Measurements from ENCODE around the gene AGBL3.

- no peak for TF ChIP-seq REST (IDR thresholded peaks at IDR 0.05; ENCODE audit: unreplicated experiment)
- no peak for TF ChIP-seq POLR2AphosphoS5 (IDR thresholded peaks at IDR 0.05; ENCODE audit: low read depth)
- no peak for TF ChIP-seq CTCF (conservative IDR thresholded peaks at IDR 0.05; ENCODE audit: low read depth in 2 of 2)
- TF ChIP-seq NANOG (IDR thresholded peaks at IDR 0.05; ENCODE audit: borderline replicate concordance): no peak
- TF ChIP-seq EZH2phosphoT487 (IDR thresholded peaks at IDR 0.05; ENCODE audit: unreplicated experiment): no peak
- TF ChIP-seq ETS1 (IDR thresholded peaks at IDR 0.05): no peak
- TF ChIP-seq EZH2 (IDR thresholded peaks at IDR 0.05; ENCODE audit: low read depth, unreplicated experiment): no peak
- no peak for TF ChIP-seq CREB1 (CRISPR knock-in tag; IDR thresholded peaks at IDR 0.05; ENCODE audit: low read depth)
- no peak for TF ChIP-seq ZNF114 (CRISPR knock-in tag; IDR thresholded peaks at IDR 0.05)
These were observed 96.7 kb downstream of the AGBL3 start for GRCh38 chr7:135083005-135083404.
